Natural killer cell (primary cell): ENCODE data around the gene ATOX1. TPM values are rescaled to one million over a fixed set of nuclear protein-coding genes. Genes with fewer than 3 reads are reported as not detected.

Experiments
- total RNA-seq, 4 donors: library from RNA; stranded (reverse); fragments of 120-200 nt in 1 of 4; gene quantifications; one replicate each; pipeline versions ENCODE4 v1.2.3 to v1.2.4, GENCODE V29; 2013 to 2022

Gene ATOX1
- total RNA-seq, 3 donors from 2014 or later (not counting 1 experiment from before 2014, with no cell fraction given): 41.5 to 46.4 (median 46.2) TPM

Other genes starting within 250 kb of the ATOX1 start
- not detected for gene FAT2, start 167.3 kb downstream of the ATOX1 start, total RNA-seq
- 10 to 100 TPM in 2 of 3 donors, 1 to 10 TPM in 1; 3.2 to 48.5 (median 23.4) TPM for gene SPARC, start 71.7 kb downstream of the ATOX1 start, total RNA-seq
- 100 to 1,000 TPM in 2 of 3 donors, 10 to 100 TPM in 1; 94.9 to 127 (median 121) TPM for gene G3BP1, start 13.3 kb upstream of the ATOX1 start, total RNA-seq
- gene GLRA1, start 166.2 kb upstream of the ATOX1 start, total RNA-seq: not detected